Stimulated activated CD4-positive, alpha-beta T cell treated with anti-CD3 and anti-CD28 coated beads, Interleukin-4, amount 100 ng/mL, for 48 hours (primary cell): Measurements from ENCODE around the gene KIRREL1.

Experiments
- DNase-seq, 2 donors: peaks; one replicate each; pipeline ENCODE4 v3.0.0-alpha.2; 2020; ENCODE audit warnings: low read depth in 2 of 2

Gene KIRREL1

DNA sequence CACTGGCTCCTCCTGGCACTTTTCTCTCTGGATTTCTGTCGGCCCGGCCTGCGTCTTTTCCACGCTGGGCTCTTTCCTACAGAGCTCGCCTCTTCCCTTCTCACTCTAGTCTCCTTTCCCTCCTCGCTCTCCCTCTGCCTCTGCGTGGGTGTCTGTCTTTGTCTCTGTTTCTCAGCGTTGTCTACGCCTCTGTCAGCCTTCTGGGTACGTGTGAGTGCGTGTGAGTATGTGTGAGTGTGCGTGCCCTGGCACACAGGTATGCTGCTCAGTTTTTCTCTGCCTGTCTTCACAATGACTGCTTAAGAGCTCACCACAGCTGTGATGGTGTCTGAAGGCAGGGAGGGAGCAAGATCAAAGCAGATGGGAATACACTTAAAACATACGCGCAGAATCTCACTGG, 77.7 kb downstream of the KIRREL1 start:
- DNase-seq: no peak

DNA sequence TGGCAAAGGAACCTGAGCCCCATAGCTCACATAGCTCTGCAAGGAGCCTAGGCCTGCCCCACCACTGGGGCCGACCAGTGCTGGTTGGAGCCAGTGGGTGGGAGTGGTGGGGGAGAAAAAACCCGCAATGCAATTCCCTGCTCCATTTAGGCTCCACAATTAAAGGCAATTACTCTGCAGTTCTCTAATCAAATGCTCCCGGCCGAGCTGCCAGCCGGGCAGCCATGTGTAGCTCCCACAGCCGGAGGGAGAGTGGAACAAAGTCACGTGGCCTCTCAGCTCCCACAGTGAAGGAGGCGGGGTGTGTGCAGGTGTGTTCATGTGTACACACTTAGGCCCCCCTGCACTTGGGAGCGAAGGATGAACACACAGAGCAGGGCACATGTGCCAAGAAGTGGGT, 81.6 kb downstream of the KIRREL1 start:
- DNase-seq: no peak

GRCh38 chr1:158076441-158076840, 83.0 kb downstream of the KIRREL1 start:
- DNase-seq: no peak

GRCh38 chr1:158077411-158078256, 84.2 kb downstream of the KIRREL1 start:
- DNase-seq: no peak

DNA sequence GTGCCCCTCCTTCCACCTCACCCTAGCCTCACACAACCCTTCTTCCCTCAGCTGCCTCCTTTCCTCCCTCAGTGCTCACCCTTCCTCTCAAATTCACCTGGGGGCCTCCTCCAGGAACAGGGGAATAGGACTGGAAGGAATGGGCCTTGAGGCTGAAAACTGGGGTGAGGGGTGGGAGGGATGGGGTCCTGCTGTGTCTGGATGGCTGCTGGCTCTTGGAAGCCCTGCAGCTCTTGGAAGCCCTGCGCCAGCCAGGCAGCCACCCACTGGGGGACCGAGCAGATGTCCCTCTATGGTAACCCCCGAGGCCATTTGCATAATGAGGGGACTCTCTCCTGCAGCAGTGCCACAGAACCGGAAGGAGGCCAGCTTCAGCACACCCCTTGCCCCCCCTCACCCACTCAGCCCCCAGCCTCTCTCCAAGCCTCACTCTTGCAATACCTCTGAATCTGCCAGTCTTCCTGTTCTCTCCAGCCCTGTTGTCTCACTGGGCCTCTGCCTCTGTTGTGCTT, 85.2 kb downstream of the KIRREL1 start:
- no peak for DNase-seq

DNA sequence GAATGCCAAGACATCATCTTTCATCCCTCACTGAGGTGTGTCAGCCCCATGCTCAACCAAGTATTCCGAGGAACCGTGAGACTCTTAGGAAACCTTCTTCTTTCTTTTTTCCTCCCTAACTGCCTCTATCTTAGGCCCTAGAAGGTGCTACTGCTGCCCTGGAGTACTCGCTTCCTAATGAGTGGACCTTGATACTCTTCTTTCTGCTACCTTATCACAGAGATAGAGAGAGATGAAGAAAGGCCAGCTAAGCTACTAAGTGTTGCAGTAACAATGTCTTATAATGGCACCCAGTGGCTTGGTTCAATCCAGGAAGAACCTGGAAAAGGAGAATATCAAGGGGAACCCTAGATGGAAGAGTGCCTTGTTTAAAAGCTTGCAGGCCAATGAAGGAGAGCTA, 86.6 kb downstream of the KIRREL1 start:
- no peak for DNase-seq

GRCh38 chr1:158084336-158084735, 90.9 kb downstream of the KIRREL1 start:
- no peak for DNase-seq

- DNase-seq: no peak
These were observed 91.3 kb downstream of the KIRREL1 start for GRCh38 chr1:158084747-158085146.

DNA sequence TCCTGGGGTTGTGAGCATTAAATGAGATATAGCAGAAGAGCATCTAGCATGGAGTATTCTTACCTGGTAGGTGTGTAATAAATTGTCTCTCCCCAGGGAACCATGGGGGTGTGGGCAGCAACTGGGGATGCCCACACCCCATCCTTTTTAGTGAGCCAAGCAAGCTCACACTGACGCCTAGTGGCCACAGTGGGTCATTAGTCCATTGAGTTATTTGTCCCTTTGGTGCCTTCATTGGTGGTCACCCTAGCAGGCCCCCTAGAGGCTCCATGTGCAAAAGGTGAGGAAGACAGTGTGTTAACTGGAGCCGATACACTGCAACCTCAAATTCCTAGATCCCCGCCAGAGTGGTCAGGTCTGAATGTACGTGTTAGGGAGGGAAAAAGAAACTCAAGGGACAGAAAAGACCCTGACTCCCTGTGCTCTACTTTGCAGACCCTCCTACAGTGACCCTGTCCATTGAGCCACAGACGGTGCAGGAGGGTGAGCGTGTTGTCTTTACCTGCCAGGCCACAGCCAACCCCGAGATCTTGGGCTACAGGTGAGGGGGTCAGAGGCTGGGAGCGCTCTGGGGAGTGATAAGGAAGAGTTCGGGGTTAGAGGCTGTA, 94.0 kb downstream of the KIRREL1 start:
- peak; percentile 4 to 12 for DNase-seq

DNA sequence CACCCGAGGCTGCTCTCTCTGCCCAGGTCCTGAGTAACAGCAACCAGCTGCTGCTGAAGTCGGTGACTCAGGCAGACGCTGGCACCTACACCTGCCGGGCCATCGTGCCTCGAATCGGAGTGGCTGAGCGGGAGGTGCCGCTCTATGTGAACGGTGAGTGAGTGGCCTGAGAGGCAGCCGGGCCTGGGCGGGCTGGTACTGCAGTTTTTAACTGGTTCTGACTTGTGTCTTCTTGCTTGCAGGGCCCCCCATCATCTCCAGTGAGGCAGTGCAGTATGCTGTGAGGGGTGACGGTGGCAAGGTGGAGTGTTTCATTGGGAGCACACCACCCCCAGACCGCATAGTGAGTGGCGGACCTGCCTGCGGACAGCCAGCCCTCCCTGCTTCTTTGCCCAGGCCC, 96.0 kb downstream of the KIRREL1 start:
- no peak for DNase-seq

- DNase-seq: no peak
These were observed 96.6 kb downstream of the KIRREL1 start for GRCh38 chr1:158089925-158090637.

DNA sequence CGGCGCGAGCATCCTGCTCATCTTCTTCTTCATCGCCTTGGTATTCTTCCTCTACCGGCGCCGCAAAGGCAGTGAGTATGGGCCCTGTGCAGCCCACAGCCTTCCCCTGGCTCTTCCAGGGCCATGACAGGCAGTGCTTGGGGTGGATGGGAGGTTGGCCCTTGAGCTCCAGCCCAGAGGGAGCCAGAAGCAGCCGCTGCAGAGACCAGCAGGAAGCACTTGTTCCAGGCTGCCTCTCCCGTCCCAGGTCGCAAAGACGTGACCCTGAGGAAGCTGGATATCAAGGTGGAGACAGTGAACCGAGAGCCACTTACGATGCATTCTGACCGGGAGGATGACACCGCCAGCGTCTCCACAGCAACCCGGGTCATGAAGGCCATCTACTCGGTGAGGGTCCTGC, 99.9 kb downstream of the KIRREL1 start:
- no peak for DNase-seq

DNA sequence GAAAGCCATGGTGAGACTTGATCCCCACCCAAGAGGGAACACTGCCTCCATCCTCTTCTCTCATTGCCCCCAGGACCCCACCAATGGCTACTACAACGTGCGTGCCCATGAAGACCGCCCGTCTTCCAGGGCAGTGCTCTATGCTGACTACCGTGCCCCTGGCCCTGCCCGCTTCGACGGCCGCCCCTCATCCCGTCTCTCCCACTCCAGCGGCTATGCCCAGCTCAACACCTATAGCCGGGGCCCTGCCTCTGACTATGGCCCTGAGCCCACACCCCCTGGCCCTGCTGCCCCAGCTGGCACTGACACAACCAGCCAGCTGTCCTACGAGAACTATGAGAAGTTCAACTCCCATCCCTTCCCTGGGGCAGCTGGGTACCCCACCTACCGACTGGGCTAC, 101.1 kb downstream of the KIRREL1 start:
- DNase-seq: no peak

DNA sequence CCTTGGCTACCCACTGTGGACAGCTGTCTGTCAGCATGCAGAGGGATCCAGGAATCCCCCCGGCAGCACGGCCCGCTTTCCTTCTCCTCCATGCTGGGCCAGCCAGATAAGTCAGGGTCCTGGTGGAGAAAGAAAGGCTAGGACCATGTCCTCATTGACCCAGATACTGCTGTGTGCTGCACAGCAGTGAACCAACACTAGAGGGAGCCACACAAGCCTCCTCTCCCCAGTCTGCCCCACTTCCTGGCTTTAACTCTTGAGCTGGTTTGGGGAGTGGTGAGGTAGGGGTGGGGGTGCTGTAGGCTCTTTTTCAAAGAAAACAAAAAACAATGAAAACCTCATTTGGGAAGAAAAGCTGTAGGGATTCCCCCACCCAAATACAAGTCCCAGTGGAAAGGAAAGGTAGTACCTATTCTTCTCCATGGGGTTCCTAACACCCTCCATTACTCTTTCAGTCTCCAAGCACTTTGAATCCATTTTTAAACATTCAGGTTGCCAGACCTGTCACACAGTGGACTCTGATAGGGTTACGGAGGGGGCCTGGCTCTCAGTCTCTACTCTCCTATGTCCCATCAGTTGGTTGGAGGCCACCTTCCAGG, 102.4 kb downstream of the KIRREL1 start:
- DNase-seq: no peak

GRCh38 chr1:158098256-158098655, 104.8 kb downstream of the KIRREL1 start:
- DNase-seq: no peak

GRCh38 chr1:158099185-158099584, 105.7 kb downstream of the KIRREL1 start:
- no peak for DNase-seq

DNA sequence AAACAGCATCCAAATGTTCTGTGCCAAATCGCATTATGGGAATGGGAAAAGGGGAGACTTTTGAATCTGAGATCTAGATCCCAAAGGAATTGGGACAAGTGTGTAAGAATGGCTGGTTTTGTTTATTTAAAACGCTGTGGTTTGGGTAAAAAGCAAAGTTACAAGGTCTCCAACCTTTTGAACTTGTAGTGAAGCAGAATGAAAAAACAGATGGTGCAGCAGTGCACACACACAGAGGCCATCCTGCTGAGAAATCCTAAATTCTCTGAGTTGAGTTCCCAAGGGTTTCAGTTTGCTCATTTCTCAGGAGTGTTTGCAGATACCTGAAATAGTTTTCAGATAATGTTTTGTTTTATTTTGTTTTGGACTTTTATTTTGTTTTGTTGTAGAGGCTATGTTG, 107.1 kb downstream of the KIRREL1 start:
- no peak for DNase-seq

GRCh38 chr1:158101455-158101854, 108.0 kb downstream of the KIRREL1 start:
- DNase-seq: no peak

- DNase-seq: no peak
These were observed 108.5 kb downstream of the KIRREL1 start for GRCh38 chr1:158101927-158102326.

GRCh38 chr1:158102881-158103674, 109.6 kb downstream of the KIRREL1 start:
- DNase-seq: no peak

GRCh38 chr1:158103861-158104522, 110.5 kb downstream of the KIRREL1 start:
- DNase-seq: no peak
